HG02798 (cell line): ENCODE data around the gene DYRK2.

Experiments
- ATAC-seq: cut with Tn5 transposase; IDR thresholded peaks from one replicate; pipeline ENCODE4 v1.9.1; 2021; ENCODE audit warnings: mild to moderate bottlenecking; ENCODE audit not compliant: unreplicated experiment, poor library complexity

Gene DYRK2

DNA sequence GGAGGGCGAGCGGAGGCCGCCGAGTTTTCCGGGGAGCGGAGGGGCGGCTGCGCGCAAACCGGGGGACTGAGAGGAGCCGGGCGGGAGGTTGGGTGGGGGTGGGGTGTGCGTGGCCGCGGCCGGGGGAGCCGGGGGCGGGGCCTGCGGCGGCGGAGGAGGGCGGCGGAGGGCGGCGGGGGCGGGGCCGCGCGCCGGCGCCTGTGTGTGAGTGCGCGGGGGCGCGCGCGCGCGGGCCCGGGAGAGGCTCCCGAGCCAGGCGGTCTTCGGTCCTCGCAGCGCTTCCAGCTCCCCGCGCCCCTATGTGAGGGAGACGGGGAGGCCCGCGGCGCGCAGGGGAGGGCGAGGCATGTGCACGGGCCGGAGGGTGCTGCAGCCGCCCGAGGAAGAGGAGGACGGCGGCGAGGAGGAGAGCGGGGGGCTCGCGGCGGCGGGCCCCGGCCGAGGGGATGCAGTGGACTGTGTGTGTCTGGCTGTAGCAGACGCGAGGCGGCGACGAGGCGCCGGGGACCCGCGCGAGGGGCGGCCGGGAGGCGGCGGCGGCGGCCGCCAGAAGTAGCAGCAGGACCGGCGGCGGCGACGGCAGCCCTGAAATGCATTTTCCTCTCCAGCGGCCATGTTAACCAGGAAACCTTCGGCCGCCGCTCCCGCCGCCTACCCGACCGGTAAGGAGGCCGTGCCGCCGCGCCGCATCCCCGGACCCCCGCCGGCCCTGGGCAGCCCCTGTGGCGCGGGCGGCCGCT lies at the start of gene DYRK2:
Gene DYRK2 (plus strand): TSS at position 225 of the 740 bp plus-strand sequence. CDS start 389 bp downstream, at position 614.
- peak; percentile 60 for ATAC-seq

GRCh38 chr12:67599691-67600090 lies 48.9 kb upstream of the DYRK2 start:
- no peak for ATAC-seq

- no peak for ATAC-seq
These were observed 47.4 kb upstream of the DYRK2 start for GRCh38 chr12:67601126-67601525.

DNA sequence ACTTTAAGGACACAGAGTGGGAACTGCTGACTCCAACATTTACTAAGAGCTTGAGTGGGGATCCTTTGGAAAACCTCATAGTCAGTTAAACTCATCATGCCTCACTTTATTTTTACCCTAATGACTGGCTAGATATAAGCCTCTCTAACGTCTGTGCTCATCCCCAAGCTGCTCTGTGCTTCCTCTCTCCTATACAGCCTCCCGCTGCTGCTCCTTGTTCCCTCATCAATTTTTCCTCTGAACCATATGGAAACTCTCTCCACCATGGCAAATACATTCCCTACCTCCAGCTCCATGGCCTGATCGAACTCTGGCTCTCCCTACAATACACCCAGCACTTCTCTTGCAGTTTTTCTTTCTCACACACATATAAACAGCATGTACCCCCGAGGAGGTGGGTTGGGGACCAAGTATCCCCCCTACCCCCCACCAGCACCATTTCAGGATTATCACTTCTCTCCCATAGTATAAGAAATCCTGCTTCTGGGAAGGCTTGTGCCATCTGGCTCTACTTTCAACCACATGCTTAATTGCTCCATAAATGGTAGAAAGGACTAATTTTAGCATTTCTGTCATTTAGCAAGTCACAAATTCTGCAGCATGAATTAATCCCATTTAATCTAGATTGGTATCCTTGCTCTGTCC lies 39.2 kb upstream of the DYRK2 start:
- no peak for ATAC-seq

DNA sequence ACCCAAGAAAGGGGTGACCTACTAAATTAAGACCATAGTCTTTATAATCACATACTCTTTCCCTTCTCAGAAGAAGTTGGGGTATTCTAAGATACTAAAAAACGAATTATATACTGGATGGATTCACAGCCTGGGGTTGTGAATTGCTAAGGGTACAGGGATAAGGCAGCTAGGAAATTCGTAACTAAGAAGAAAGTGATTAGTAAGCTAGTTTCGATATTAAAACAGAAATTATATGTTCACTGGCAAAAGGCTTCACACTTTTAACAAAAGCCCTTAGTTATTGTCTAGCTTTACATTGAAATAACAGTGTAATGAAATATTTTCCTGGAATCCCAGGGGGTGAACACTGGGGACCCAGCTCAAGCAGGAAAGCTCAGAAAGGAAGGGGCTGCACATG lies 35.5 kb upstream of the DYRK2 start:
- no peak for ATAC-seq

GRCh38 chr12:67617629-67618028 lies 30.9 kb upstream of the DYRK2 start:
- no peak for ATAC-seq

DNA sequence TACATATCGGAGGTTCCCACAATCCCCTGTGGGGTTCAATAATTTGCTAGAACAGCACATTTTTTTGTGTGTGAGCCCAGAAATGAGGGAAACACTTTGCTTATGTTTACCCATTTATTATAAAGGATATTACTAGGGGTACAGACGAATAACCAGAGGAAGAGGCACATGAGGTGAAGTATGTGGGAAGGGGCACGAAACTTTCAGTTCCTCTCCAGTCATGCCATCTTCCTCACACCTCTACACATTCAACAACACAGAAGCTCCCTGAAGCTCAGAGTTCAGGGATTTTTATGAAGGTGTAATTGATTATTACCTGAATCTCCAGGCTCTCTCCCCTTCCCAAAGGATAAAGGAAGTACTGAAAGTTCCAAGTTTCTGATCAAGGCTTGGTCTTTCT lies 30.2 kb upstream of the DYRK2 start:
- ATAC-seq = no peak

DNA sequence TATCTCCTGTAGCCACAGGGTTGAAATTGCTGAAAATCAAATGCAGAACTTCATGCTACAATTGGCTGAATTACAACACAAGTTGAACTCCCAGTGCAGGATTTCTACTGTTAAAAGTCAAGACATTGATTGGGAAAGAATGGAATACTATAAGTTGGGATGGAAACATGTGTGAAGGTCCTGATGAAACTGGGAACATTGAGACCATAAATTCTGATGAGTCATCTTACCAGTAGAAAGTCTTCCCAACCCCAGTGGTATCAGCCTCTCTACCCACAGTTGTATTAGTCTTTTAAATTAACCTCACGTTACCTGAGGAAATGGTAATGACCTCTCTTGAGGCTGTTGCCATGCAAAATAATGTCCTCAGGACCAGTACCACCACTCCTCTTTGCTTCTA lies 27.4 kb upstream of the DYRK2 start:
- ATAC-seq = no peak

GRCh38 chr12:67621926-67622325 lies 26.6 kb upstream of the DYRK2 start:
- ATAC-seq = no peak

DNA sequence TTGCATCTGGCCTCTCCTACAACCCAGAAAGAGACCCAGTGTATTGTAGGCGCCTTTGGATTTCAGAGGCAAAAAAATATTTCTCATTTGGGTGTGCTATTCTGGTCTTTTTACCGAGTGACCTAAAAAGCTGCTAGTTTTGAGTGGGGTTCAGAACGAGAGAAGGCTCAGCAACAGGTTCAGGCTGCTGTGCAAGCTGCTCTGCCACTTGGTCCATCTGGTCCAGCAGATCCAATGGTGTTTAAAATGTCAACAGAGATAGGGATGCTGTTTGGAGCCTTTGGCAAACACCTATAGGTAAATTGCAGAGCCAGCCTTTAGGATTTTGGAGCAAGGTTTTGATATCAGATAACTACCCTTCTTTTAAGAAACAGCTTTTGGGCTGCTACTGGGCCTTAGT lies 25.3 kb upstream of the DYRK2 start:
- ATAC-seq = no peak

DNA sequence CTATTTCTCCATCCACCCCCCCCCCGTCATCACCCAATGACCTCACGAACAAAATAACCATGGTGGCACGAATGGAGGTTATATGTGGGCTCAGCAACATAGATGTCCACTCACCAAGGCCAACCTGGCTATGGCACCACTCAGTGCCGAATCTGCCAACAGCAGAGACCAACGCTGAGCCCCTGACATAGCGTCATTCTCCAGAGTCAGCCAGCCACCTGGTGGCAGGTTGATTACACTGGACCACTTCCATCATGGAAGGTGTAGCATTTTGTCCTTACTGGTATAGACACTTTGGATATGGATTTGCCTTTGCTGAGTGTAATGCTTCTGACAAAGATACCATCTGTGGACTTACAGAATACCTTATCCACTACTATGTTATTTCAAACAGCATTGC lies 24.2 kb upstream of the DYRK2 start:
- ATAC-seq = no peak

DNA sequence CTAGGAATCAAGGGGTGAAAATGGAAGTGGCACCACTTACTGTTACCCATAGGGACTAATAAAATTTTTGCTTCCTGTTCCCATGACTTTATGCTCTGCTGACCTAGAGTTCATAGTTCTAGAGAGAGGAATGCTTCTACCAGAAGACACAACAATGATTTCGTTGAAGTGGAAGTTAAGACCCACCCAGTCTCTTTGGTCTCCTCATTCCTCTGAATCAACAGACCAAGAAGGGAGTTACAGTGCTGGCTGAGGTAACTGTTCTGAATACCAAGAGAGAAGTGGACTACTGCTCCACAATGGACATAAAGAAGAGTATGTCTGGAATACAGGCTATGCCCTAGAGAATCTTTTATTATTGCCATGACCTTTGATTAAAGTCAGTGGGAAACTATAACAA lies 23.5 kb upstream of the DYRK2 start:
- no peak for ATAC-seq

- no peak for ATAC-seq
These were observed 22.4 kb upstream of the DYRK2 start for GRCh38 chr12:67626156-67626555.

GRCh38 chr12:67630373-67631088 lies 18.0 kb upstream of the DYRK2 start:
- ATAC-seq = peak; percentile 94

- ATAC-seq = no peak
These were observed 16.5 kb upstream of the DYRK2 start for GRCh38 chr12:67632005-67632404.

DNA sequence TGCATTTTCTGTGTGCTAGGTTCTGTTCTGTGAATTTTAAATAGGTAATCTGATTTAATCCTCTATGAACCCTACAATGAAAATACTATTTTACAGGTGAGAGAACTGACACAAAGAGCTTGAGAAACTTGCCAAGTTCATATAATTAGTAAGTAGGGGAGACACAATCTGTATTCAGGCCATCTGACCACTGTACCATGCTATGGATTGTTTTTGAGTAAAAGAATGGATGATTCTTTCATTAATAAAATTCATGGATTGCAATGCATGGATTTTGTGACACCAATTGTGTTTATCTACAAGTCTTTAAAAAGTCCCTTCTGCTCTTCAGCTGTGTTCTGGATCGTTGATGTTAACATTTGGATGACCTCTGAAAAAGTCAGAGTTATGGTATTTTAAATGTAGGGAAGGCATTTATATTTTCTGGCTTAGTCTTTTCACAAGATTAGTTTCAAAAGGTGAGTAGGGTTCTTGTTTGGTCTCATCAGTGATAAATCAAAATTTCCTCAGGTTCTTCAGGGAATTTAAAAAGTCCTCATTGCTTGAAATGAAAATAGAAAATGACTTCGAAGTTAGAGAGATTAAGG lies 15.4 kb upstream of the DYRK2 start:
- ATAC-seq = no peak

DNA sequence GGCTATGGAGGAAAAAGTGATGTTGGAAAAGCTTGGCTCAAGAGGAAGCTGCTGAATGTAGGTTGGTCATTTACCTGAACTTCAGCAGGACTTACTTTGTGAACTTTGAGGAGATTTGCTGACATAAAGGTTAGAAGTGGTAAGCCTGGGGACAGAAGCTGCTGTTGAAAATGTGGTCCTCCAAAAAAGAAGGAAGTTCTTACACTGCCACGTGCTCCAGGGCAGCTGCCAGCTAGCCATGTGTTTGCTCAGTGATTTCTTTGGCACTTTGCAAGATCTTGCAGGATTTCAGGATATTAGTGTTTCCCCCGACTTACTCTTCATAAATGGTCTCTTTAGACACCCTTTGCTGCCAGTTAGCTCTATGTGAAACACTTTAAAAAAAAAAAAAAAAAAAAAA lies 14.8 kb upstream of the DYRK2 start:
- ATAC-seq = no peak

DNA sequence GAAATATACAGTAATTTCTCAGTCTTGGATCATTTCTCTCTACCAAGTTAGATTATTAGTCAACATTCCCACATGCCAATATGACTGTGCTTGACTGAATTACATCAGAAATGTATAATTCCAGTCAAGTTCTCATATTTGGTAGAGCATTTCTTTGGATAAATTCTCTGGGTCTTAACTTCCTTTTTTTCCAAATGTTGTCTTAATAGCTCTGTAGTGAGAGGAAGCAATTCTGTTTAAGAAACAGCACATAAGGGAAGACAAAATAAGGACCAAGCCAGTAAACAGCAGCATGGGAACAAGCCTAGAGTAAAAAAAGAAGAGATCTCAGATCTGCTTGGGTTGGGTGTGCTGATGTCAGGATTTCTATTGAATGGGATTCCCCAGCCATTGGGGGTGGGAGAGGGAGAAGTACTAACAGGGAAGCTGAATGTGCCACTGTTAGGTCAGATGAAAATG lies 14.2 kb upstream of the DYRK2 start:
- ATAC-seq = no peak

DNA sequence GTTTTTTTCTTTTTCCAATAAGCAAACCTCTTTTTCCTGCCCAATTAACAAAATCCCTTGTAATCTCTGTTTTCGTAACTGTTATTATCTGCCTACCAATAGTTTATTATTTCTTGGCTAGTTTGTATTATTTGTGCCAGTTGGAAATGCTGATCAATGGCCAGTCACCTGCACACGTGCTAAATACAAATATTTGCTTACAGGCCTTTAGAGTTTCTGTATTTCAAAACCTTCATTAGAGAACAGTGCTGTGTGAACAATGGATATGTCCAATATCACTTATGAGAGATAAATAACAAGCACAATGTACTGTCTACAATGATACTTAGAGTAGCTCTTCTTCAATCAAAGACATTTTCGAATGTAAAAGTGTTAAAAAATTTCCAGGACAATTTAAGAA lies 10.8 kb upstream of the DYRK2 start:
- ATAC-seq = no peak

- ATAC-seq = no peak
These were observed 9.9 kb upstream of the DYRK2 start for GRCh38 chr12:67638694-67639093.

DNA sequence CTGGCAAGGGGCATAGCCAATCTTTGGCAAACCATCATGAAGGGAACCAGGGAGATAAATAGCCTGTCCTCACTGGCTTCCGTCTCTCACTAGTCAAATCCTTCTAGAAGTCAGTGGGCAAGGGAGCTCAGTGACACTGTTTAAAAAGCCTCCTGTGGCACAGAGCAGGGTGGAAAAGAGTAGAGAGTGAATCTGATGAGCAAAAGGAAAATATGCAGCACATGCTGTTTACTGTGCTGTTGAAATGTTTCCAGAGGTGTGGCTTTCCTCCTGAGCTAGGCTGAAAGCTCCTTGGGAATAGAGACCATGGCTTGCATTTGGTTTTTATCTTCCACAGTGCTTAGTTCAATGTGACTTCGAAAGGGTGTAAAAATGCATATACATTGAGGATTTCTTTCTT lies 7.7 kb upstream of the DYRK2 start:
- ATAC-seq = no peak
